ENCODE measurements around the gene DMWD. TPM values are rescaled to one million over a fixed set of nuclear protein-coding genes. Genes with fewer than 3 reads are reported as not detected.

Gene DMWD
- total and polyA plus RNA-seq, 2 of the 13 experiments (the other 11 are each of a cell fraction or from before 2014, with no cell fraction given): 10.3 to 14.9 TPM

GRCh38 chr19:45819769-45820168 is 27.1 kb upstream of the DMWD start:
- ATAC-seq (no peak), DNase-seq (ENCODE audit: low spot score) (no peak), FAIRE-seq (no peak)
- H3K27ac ChIP-seq (ENCODE audit: extremely low read length, insufficient read depth, low read length): no peak overlapping the region
- no peaks in the 10 kb centered on the region for H3K79me2 ChIP-seq (ENCODE audit: insufficient read depth, low read length)
- in situ Hi-C loops (cut with HindIII; ENCODE audit: extremely low pct_ligation_motif_present, low pct_unique_long_range_greater_than_20kb) (loop anchor here (10.0 kb wide), 1 partner anchor 195 kb away; no protein-coding TSS in a partner anchor), intact Hi-C loops (cut with micrococcal nuclease; ENCODE audit: unreplicated experiment) (loop anchor here (5.0 kb wide), 2 partner anchors 193 to 258 kb away; no protein-coding TSS in a partner anchor)
- 90% methylated on average over 5 of the region's 6 CpGs for WGBS (ENCODE audit: low lambda C conversion rate)
- POLR2A ChIA-PET: interaction anchor here (1.0 kb wide), 1 partner anchor 63 kb away, joined by 3 read pairs; no protein-coding TSS in a partner anchor
- H3K27me3 ChIP-seq (ENCODE audit: control insufficient read depth in 1 of 2, insufficient read depth in 2 of 2, low read length in 2 of 2): no peaks in the 10 kb centered on the region
- no peaks in the 10 kb centered on the region for H4K20me1 ChIP-seq (ENCODE audit: insufficient read depth, low read length)
- CTCF ChIA-PET (ENCODE audit: low intra/inter-chr PET ratio, low total read pairs): interaction anchor here (1.8 kb wide), 1 partner anchor 64 kb away, joined by 4 read pairs; no protein-coding TSS in a partner anchor
- H3K9me3 ChIP-seq (ENCODE audit: low read length): no peaks in the 10 kb centered on the region
- BruUV-seq (replicated peaks): no TSS peak
- TF ChIP-seq ZNF704 (CRISPR knock-in tag; IDR thresholded peaks at IDR 0.05; ENCODE audit: borderline replicate concordance) (no peak), ZBTB14 (CRISPR knock-in tag; IDR thresholded peaks at IDR 0.05) (no peak), GRHL1 (CRISPR knock-in tag; conservative IDR thresholded peaks at IDR 0.05) (no peak), ZNF138 (CRISPR knock-in tag; IDR thresholded peaks at IDR 0.05; ENCODE audit: low read depth) (no peak), GPBP1L1 (CRISPR knock-in tag; IDR thresholded peaks at IDR 0.05) (no peak), ZSCAN30 (CRISPR knock-in tag; IDR thresholded peaks at IDR 0.05) (no peak), ZNF451 (CRISPR knock-in tag; IDR thresholded peaks at IDR 0.05) (no peak)
- TF ChIP-seq, protein P1, sequence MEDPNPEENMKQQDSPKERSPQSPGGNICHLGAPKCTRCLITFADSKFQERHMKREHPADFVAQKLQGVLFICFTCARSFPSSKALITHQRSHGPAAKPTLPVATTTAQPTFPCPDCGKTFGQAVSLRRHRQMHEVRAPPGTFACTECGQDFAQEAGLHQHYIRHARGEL (CRISPR knock-in tag; IDR thresholded peaks at IDR 0.05): no peak
- peaks cover 14 to 34% of the 10 kb centered on the region in 2 experiments for H3K36me3 ChIP-seq (replicated peaks in 1 of 2; ENCODE audit: control insufficient read depth in 1 of 2, insufficient read depth in 2 of 2, low read length in 2 of 2)
- H2AFZ ChIP-seq (ENCODE audit: low read length): no peak overlapping the region
- no peak overlapping the region for H3K4me3 ChIP-seq (replicated peaks in 1 of 3; ENCODE audit: insufficient read depth in 1 of 3, low read depth in 2 of 3, low read length in 3 of 3)
- no peaks in the 10 kb centered on the region for H3K4me1 ChIP-seq (ENCODE audit: insufficient read depth, low read length)
- no peak overlapping the region for H3K9ac ChIP-seq (ENCODE audit: insufficient read depth, low read depth, low read length)
- H3K4me2 ChIP-seq (ENCODE audit: low read depth, low read length): no peak overlapping the region
